GM21737 (cell line): ENCODE data around the gene RB1.

Source experiments
- ATAC-seq: cut with Tn5 transposase; IDR thresholded peaks from one replicate; pipeline ENCODE4 v1.9.1; 2021; ENCODE audit warnings: mild to moderate bottlenecking, moderate library complexity; ENCODE audit not compliant: unreplicated experiment

RB1 gene

GRCh38 chr13:48518083-48518482 is 214.5 kb downstream of the RB1 start:
- ATAC-seq: no peak

GRCh38 chr13:48526286-48526685 is 222.7 kb downstream of the RB1 start:
- ATAC-seq: no peak

- ATAC-seq: no peak
Measured at GRCh38 chr13:48527955-48528354, 224.4 kb downstream of the RB1 start.

- no peak for ATAC-seq
Measured at GRCh38 chr13:48528720-48529119, 225.2 kb downstream of the RB1 start.

- no peak for ATAC-seq
Measured at GRCh38 chr13:48530833-48531232, 227.3 kb downstream of the RB1 start.
